ENCODE results near the gene AQP9. TPM values are rescaled to one million over a fixed set of nuclear protein-coding genes. Genes with fewer than 3 reads are reported as not detected.

Gene AQP9
- total RNA-seq, 1 donor from 2014 or later, result not detected

GRCh38 chr15:58233341-58233740 lies 95.2 kb downstream of the AQP9 start:
- no peaks in the 10 kb centered on the region for H3K27me3 Mint-ChIP-seq (ENCODE audit: low read depth)

More at GRCh38 chr15:58233341-58233740, 95.2 kb downstream of the AQP9 start:
- Mint-ChIP-seq H3K9me3 (no peaks in the 10 kb centered on the region), H3K4me1 (peaks cover 30% of the 10 kb centered on the region), H3K36me3 (ENCODE audit: low read depth) (no peaks in the 10 kb centered on the region), H3K4me3 (no peak overlapping the region), H3K27ac (ENCODE audit: unreplicated experiment) (no peak overlapping the region)
- TF ChIP-seq CTCF (conservative IDR thresholded peaks at IDR 0.05), result no peak
- no peak for DNase-seq (ENCODE audit: low read depth, low spot score)

Other genes starting within 250 kb of the AQP9 start
- gene ALDH1A2, start 72.7 kb upstream of the AQP9 start, total RNA-seq, result 0.91 and 1.7 TPM in 2 replicates